ENCODE results near the gene RTL9. TPM values are rescaled to one million over a fixed set of nuclear protein-coding genes. Genes with fewer than 3 reads are reported as not detected.

The RTL9 gene
- total RNA-seq, 1 experiment from 2014 or later: 0.24 TPM

DNA sequence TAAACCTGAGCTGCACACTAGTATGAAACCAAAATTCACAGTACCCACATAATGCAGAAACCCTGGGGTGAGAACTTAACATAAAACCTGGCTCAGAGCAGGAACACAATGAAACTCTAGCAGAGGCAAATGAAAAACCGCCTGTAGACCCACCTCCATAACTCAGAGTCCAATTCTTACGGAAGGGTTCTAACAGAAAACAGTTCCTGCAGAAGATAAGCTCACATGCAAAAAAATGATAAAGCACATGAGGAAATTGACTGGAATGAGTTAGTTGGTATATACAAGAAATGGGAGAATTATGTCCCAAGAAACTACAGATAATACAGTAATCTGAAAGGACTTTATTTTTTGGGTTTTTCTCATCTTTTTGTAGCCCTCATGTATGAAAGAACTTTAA is 14.7 kb downstream of the RTL9 start (continued):
- TF ChIP-seq, protein P1, sequence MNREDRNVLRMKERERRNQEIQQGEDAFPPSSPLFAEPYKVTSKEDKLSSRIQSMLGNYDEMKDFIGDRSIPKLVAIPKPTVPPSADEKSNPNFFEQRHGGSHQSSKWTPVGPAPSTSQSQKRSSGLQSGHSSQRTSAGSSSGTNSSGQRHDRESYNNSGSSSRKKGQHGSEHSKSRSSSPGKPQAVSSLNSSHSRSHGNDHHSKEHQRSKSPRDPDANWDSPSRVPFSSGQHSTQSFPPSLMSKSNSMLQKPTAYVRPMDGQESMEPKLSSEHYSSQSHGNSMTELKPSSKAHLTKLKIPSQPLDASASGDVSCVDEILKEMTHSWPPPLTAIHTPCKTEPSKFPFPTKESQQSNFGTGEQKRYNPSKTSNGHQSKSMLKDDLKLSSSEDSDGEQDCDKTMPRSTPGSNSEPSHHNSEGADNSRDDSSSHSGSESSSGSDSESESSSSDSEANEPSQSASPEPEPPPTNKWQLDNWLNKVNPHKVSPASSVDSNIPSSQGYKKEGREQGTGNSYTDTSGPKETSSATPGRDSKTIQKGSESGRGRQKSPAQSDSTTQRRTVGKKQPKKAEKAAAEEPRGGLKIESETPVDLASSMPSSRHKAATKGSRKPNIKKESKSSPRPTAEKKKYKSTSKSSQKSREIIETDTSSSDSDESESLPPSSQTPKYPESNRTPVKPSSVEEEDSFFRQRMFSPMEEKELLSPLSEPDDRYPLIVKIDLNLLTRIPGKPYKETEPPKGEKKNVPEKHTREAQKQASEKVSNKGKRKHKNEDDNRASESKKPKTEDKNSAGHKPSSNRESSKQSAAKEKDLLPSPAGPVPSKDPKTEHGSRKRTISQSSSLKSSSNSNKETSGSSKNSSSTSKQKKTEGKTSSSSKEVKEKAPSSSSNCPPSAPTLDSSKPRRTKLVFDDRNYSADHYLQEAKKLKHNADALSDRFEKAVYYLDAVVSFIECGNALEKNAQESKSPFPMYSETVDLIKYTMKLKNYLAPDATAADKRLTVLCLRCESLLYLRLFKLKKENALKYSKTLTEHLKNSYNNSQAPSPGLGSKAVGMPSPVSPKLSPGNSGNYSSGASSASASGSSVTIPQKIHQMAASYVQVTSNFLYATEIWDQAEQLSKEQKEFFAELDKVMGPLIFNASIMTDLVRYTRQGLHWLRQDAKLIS (CRISPR knock-in tag; IDR thresholded peaks at IDR 0.05; ENCODE audit: borderline replicate concordance): no peak
- TF ChIP-seq, protein P2, sequence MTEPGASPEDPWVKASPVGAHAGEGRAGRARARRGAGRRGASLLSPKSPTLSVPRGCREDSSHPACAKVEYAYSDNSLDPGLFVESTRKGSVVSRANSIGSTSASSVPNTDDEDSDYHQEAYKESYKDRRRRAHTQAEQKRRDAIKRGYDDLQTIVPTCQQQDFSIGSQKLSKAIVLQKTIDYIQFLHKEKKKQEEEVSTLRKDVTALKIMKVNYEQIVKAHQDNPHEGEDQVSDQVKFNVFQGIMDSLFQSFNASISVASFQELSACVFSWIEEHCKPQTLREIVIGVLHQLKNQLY (CRISPR knock-in tag; IDR thresholded peaks at IDR 0.05): no peak
- TF ChIP-seq FOXK1 (CRISPR knock-in tag; IDR thresholded peaks at IDR 0.05): no peak
- TF ChIP-seq, protein P3, sequence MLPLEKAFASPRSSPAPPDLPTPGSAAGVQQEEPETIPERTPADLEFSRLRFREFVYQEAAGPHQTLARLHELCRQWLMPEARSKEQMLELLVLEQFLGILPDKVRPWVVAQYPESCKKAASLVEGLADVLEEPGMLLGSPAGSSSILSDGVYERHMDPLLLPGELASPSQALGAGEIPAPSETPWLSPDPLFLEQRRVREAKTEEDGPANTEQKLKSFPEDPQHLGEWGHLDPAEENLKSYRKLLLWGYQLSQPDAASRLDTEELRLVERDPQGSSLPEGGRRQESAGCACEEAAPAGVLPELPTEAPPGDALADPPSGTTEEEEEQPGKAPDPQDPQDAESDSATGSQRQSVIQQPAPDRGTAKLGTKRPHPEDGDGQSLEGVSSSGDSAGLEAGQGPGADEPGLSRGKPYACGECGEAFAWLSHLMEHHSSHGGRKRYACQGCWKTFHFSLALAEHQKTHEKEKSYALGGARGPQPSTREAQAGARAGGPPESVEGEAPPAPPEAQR (CRISPR knock-in tag; IDR thresholded peaks at IDR 0.05): no peak

DNA sequence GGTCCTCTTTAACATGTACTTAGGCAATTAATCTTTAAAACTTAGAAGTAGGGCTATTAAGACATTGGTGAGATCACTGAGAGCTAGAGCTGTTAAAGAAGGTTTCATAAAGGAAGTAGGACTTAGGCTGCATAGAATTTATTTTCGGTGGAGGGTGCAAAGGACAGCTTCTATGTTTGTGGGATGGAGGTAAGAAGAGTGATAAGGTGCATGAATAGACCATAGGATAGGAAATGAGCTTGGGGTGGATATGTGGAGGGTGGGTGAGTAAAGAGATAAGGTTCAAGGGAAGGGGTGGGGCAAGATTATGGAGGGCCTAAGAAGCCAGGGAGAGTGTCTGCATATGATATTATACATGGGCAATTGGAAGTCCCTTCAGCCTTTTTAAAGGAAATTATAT is 15.9 kb downstream of the RTL9 start:
- H3K27me3 Mint-ChIP-seq (ENCODE audit: low read depth): no peaks in the 10 kb centered on the region
- no peaks in the 10 kb centered on the region for H3K36me3 Mint-ChIP-seq
- POLR2A ChIA-PET: no interaction called here
- H3K4me3 Mint-ChIP-seq: no peak overlapping the region
- H3K9me3 Mint-ChIP-seq: no peaks in the 10 kb centered on the region
- CTCF ChIA-PET: no interaction called here
- DNase-seq (ENCODE audit: low spot score) (no peak), ATAC-seq (no peak)
- no peaks in the 10 kb centered on the region for H3K4me1 Mint-ChIP-seq
- H3K27ac Mint-ChIP-seq: no peak overlapping the region
- TF ChIP-seq, protein P4, sequence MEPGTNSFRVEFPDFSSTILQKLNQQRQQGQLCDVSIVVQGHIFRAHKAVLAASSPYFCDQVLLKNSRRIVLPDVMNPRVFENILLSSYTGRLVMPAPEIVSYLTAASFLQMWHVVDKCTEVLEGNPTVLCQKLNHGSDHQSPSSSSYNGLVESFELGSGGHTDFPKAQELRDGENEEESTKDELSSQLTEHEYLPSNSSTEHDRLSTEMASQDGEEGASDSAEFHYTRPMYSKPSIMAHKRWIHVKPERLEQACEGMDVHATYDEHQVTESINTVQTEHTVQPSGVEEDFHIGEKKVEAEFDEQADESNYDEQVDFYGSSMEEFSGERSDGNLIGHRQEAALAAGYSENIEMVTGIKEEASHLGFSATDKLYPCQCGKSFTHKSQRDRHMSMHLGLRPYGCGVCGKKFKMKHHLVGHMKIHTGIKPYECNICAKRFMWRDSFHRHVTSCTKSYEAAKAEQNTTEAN (CRISPR knock-in tag; IDR thresholded peaks at IDR 0.05): no peak
- TF ChIP-seq, protein P5, sequence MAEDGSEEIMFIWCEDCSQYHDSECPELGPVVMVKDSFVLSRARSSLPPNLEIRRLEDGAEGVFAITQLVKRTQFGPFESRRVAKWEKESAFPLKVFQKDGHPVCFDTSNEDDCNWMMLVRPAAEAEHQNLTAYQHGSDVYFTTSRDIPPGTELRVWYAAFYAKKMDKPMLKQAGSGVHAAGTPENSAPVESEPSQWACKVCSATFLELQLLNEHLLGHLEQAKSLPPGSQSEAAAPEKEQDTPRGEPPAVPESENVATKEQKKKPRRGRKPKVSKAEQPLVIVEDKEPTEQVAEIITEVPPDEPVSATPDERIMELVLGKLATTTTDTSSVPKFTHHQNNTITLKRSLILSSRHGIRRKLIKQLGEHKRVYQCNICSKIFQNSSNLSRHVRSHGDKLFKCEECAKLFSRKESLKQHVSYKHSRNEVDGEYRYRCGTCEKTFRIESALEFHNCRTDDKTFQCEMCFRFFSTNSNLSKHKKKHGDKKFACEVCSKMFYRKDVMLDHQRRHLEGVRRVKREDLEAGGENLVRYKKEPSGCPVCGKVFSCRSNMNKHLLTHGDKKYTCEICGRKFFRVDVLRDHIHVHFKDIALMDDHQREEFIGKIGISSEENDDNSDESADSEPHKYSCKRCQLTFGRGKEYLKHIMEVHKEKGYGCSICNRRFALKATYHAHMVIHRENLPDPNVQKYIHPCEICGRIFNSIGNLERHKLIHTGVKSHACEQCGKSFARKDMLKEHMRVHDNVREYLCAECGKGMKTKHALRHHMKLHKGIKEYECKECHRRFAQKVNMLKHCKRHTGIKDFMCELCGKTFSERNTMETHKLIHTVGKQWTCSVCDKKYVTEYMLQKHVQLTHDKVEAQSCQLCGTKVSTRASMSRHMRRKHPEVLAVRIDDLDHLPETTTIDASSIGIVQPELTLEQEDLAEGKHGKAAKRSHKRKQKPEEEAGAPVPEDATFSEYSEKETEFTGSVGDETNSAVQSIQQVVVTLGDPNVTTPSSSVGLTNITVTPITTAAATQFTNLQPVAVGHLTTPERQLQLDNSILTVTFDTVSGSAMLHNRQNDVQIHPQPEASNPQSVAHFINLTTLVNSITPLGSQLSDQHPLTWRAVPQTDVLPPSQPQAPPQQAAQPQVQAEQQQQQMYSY (CRISPR knock-in tag; IDR thresholded peaks at IDR 0.05): no peak
- TF ChIP-seq, protein P6, sequence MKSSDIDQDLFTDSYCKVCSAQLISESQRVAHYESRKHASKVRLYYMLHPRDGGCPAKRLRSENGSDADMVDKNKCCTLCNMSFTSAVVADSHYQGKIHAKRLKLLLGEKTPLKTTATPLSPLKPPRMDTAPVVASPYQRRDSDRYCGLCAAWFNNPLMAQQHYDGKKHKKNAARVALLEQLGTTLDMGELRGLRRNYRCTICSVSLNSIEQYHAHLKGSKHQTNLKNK (CRISPR knock-in tag; IDR thresholded peaks at IDR 0.05): no peak
- TF ChIP-seq, protein P7, sequence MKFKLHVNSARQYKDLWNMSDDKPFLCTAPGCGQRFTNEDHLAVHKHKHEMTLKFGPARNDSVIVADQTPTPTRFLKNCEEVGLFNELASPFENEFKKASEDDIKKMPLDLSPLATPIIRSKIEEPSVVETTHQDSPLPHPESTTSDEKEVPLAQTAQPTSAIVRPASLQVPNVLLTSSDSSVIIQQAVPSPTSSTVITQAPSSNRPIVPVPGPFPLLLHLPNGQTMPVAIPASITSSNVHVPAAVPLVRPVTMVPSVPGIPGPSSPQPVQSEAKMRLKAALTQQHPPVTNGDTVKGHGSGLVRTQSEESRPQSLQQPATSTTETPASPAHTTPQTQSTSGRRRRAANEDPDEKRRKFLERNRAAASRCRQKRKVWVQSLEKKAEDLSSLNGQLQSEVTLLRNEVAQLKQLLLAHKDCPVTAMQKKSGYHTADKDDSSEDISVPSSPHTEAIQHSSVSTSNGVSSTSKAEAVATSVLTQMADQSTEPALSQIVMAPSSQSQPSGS (CRISPR knock-in tag; IDR thresholded peaks at IDR 0.05; ENCODE audit: borderline replicate concordance, low read depth): no peak
- no peak for TF ChIP-seq ZNF138 (CRISPR knock-in tag; conservative IDR thresholded peaks at IDR 0.05)
- no peak for TF ChIP-seq ELF4 (CRISPR knock-in tag; IDR thresholded peaks at IDR 0.05; ENCODE audit: low read depth)
- TF ChIP-seq, protein P8, sequence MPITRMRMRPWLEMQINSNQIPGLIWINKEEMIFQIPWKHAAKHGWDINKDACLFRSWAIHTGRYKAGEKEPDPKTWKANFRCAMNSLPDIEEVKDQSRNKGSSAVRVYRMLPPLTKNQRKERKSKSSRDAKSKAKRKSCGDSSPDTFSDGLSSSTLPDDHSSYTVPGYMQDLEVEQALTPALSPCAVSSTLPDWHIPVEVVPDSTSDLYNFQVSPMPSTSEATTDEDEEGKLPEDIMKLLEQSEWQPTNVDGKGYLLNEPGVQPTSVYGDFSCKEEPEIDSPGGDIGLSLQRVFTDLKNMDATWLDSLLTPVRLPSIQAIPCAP (CRISPR knock-in tag; IDR thresholded peaks at IDR 0.05): no peak
- no peak for TF ChIP-seq ZNF219 (CRISPR knock-in tag; IDR thresholded peaks at IDR 0.05; ENCODE audit: borderline replicate concordance)
- no peak for TF ChIP-seq SMAD3 (CRISPR knock-in tag; IDR thresholded peaks at IDR 0.05; ENCODE audit: borderline replicate concordance)
- no peak for TF ChIP-seq SP1 (CRISPR knock-in tag; conservative IDR thresholded peaks at IDR 0.05)
- no peak for TF ChIP-seq TCF7 (CRISPR knock-in tag; IDR thresholded peaks at IDR 0.05; ENCODE audit: low read depth)
- TF ChIP-seq, protein P9, sequence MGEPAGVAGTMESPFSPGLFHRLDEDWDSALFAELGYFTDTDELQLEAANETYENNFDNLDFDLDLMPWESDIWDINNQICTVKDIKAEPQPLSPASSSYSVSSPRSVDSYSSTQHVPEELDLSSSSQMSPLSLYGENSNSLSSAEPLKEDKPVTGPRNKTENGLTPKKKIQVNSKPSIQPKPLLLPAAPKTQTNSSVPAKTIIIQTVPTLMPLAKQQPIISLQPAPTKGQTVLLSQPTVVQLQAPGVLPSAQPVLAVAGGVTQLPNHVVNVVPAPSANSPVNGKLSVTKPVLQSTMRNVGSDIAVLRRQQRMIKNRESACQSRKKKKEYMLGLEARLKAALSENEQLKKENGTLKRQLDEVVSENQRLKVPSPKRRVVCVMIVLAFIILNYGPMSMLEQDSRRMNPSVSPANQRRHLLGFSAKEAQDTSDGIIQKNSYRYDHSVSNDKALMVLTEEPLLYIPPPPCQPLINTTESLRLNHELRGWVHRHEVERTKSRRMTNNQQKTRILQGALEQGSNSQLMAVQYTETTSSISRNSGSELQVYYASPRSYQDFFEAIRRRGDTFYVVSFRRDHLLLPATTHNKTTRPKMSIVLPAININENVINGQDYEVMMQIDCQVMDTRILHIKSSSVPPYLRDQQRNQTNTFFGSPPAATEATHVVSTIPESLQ (CRISPR knock-in tag; IDR thresholded peaks at IDR 0.05): no peak
- TF ChIP-seq, protein P10, sequence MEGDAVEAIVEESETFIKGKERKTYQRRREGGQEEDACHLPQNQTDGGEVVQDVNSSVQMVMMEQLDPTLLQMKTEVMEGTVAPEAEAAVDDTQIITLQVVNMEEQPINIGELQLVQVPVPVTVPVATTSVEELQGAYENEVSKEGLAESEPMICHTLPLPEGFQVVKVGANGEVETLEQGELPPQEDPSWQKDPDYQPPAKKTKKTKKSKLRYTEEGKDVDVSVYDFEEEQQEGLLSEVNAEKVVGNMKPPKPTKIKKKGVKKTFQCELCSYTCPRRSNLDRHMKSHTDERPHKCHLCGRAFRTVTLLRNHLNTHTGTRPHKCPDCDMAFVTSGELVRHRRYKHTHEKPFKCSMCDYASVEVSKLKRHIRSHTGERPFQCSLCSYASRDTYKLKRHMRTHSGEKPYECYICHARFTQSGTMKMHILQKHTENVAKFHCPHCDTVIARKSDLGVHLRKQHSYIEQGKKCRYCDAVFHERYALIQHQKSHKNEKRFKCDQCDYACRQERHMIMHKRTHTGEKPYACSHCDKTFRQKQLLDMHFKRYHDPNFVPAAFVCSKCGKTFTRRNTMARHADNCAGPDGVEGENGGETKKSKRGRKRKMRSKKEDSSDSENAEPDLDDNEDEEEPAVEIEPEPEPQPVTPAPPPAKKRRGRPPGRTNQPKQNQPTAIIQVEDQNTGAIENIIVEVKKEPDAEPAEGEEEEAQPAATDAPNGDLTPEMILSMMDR (IDR thresholded peaks at IDR 0.05): no peak
